RWPE1 (cell line): ENCODE results near the gene FERMT2.
A peak's percentile ranks its signal among the peaks of the same experiment; 100 is the strongest.

Experiments
- CTCF ChIA-PET: fragments of 350-600 bp; sonication (Branson Sonifier 250); formaldehyde crosslinking; extraction: SDS; loops from one replicate; lab custom pipeline; 2021; lab: Yijun Ruan, JAX
- POLR2A ChIA-PET: fragments of 400-600 bp; formaldehyde crosslinking; extraction: SDS; loops from one replicate; lab custom pipeline; 2020; ENCODE audit warnings: antibody characterized with exemption; ENCODE audit not compliant: low non-redundant PET; lab: Yijun Ruan, JAX
- DNase-seq: peaks from one replicate; pipeline ENCODE4 v3.0.0; 2012; ENCODE audit warnings: low spot score
- H3K27ac ChIP-seq: fragments of 450-650 bp; 2 replicates; pipeline ENCODE4 v1.5.1; 2017
- TF ChIP-seq, protein P1 (sequence below): fragments of 450-650 bp; conservative IDR thresholded peaks from 2 replicates; pipeline ENCODE4 v1.5.1; 2017; ENCODE audit warnings: low read depth, mild to moderate bottlenecking

FERMT2 gene

DNA sequence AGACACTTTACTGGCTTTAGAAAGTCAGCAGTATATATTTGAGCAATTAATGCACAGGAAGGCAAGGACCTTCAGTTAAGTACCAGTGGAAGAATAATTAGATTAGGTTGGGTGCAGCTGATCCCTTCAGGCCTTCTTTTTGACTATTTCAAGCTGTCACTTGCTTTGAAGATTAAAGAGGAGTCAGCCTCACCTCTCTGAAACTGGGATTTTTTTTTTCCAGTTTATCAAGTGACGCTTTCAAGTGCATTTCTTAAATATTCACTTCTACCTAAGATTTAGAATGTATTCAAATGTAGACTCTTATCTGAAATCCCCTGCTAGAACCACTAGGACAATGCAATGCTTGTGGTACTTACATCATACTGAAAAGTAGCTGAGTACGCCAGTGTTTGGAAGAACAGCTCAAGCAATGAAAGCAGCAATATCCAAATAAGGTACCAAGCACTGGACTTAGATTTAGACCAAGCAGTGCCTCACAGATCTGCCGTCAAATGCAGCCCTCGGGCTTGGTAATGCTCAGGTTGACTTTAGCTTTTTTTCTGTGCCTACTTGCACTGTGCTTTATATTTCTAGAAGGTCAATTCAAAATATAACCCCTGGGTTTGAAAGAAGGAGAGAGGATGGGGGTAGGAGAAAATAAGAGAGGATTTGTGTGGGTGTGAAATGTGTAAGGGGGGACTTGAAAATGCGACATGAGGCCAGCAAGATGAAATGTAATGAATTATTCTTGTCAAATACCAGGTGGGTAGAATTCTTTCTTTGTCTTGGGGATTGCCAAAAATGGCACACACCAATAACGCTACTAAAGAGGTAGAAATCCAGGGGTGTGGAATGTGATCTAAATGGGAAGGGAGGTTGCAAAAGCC is 3.7 kb upstream of the FERMT2 start:
- no peak overlapping the region for H3K27ac ChIP-seq
- ChIA-PET CTCF (no interaction called here), POLR2A (no interaction called here)
- TF ChIP-seq, protein P1, sequence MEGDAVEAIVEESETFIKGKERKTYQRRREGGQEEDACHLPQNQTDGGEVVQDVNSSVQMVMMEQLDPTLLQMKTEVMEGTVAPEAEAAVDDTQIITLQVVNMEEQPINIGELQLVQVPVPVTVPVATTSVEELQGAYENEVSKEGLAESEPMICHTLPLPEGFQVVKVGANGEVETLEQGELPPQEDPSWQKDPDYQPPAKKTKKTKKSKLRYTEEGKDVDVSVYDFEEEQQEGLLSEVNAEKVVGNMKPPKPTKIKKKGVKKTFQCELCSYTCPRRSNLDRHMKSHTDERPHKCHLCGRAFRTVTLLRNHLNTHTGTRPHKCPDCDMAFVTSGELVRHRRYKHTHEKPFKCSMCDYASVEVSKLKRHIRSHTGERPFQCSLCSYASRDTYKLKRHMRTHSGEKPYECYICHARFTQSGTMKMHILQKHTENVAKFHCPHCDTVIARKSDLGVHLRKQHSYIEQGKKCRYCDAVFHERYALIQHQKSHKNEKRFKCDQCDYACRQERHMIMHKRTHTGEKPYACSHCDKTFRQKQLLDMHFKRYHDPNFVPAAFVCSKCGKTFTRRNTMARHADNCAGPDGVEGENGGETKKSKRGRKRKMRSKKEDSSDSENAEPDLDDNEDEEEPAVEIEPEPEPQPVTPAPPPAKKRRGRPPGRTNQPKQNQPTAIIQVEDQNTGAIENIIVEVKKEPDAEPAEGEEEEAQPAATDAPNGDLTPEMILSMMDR, result no peak
- no peak for DNase-seq

DNA sequence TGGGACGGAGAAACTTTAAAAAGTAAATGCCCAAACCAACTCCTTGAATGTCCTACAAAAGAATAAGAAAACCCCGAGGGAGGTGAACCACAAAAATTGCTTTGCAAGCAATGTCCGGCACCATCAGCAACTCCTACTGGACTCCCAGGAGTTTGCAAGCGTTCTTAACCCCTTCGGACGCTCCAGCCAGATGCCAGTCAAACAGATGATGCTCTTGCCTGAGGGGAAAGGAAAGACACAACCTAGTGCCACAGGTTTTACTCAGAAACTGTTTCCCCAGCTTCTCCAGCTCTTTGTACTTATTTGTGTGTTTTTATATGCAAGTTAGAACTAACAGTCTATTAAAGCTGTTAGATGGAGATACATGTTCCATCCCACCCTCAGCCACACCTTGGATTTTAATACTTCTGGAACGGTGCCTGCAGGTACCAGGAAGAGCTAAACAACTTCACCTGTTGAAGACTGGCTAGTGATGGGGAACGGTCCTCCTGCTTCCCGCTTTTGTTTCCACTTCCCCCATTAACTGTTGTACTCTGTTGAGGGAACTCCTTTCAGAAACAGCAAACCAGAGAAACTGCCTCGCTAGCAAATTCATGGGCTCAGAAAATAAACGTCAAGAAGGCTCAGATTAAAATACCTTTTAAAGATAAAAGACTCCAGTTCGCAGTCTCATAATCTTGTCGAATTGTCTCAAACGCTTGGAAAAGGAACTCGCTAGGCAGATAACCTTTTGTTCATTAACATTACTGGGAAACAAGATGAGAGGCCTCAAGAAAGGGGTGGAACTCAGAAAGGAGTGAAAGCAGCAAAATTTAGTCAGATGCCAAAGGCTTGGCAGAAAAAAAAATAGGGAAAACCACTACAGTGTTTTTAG is 1.1 kb upstream of the FERMT2 start:
- ChIA-PET CTCF (interaction anchor here (0.5 to 0.7 kb wide), 5 partner anchors 18 to 466 kb away, joined by 3 to 7 read pairs (median 3); no protein-coding TSS in a partner anchor), POLR2A (interaction anchor here (0.7 to 1.1 kb wide), 2 partner anchors 13 to 82 kb away, joined by 3 read pairs; no protein-coding TSS in a partner anchor)
- peak; percentile 66 for DNase-seq
- peak overlapping the region; percentile 95 for H3K27ac ChIP-seq
- TF ChIP-seq, protein P1, result peak; percentile 74

GRCh38 chr14:52950410-52950897 is 396 bp downstream of the FERMT2 start:
- TF ChIP-seq, protein P1, result no peak
- ChIA-PET POLR2A (no interaction called here), CTCF (interaction anchor here (0.6 kb wide), 1 partner anchor 127 kb away, joined by 7 read pairs; no protein-coding TSS in a partner anchor)
- peak overlapping the region; percentile 95 for H3K27ac ChIP-seq
- peak; percentile 30 for DNase-seq

GRCh38 chr14:52949711-52950409 is 990 bp downstream of the FERMT2 start:
- peak overlapping the region; percentile 95 for H3K27ac ChIP-seq
- TF ChIP-seq, protein P1, result no peak
- POLR2A ChIA-PET, result no interaction called here
- CTCF ChIA-PET, result interaction anchor here (0.6 to 1.1 kb wide), 2 partner anchors 11 to 127 kb away, joined by 5 to 7 read pairs; no protein-coding TSS in a partner anchor
- DNase-seq, result peak; percentile 51

GRCh38 chr14:52949249-52949648 is 1.6 kb downstream of the FERMT2 start:
- TF ChIP-seq, protein P1, result no peak
- DNase-seq, result no peak
- CTCF ChIA-PET, result interaction anchor here (0.6 to 1.1 kb wide), 2 partner anchors 12 to 114 kb away, joined by 4 to 5 read pairs; no protein-coding TSS in a partner anchor
- H3K27ac ChIP-seq, result no peak overlapping the region
- POLR2A ChIA-PET, result no interaction called here
